HG03025 (cell line): ENCODE results near the gene ADAM21.
"Not testable (repeated sequence)": the region's sequence is repeated elsewhere in the genome, so short reads cannot be mapped to it uniquely, and the experiment has no call there.

ENCODE experiments used
- ATAC-seq: cut with Tn5 transposase; IDR thresholded peaks from one replicate; pipeline ENCODE4 v1.9.1; 2021; ENCODE audit warnings: mild to moderate bottlenecking, moderate library complexity; ENCODE audit not compliant: unreplicated experiment, low FRiP score

ADAM21 gene

DNA sequence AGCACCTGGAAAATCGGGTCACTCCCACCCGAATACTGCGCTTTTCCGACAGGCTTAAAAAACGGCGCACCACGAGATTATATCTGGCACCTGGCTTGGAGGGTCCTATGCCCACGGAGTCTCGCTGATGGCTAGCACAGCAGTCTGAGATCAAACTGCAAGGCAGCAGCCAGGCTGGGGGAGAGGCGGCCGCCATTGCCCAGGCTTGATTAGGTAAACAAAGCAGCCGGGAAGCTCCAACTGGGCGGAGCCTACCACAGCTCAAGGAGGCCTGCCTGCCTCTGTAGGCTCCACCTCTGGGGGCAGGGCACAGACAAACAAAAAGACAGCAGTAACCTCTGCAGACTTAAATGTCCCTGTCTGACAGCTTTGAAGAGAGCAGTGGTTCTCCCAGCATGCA, 23.5 kb downstream of the ADAM21 start:
- not testable (repeated sequence) for ATAC-seq

DNA sequence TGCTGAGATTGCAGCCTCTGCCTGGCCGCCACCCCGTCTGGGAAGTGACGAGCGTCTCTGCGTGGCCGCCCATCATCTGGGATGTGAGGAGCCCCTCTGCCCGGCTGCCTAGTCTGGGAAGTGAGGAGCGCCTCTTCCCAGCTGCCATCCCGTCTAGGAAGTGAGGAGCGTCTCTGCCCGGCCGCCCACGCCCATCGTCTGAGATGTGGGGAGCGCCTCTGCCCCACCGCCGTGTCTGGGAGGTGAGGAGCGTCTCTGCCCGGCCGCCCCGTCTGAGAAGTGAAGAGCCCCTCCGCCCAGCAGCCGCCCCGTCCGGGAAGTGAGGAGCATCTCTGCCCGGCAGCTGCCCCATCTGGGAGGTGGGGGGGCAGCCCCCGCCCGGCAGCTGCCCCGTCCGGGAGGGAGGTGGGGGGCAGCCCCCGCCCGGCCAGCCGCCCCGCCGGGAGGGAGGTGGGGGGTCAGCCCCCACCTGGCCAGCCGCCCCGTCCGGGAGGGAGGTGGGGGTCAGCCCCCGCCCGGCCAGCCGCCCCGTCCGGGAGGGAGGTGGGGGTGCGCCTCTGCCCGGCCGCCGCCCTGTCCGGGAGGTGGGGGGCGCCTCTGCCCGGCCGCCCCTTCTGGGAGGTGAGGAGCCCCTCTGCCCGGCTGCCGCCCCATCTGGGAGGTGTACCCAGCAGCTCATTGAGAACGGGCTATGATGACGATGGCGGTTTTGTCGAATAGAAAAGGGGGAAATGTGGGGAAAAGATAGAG, 25.6 kb downstream of the ADAM21 start:
- not testable (repeated sequence) for ATAC-seq

DNA sequence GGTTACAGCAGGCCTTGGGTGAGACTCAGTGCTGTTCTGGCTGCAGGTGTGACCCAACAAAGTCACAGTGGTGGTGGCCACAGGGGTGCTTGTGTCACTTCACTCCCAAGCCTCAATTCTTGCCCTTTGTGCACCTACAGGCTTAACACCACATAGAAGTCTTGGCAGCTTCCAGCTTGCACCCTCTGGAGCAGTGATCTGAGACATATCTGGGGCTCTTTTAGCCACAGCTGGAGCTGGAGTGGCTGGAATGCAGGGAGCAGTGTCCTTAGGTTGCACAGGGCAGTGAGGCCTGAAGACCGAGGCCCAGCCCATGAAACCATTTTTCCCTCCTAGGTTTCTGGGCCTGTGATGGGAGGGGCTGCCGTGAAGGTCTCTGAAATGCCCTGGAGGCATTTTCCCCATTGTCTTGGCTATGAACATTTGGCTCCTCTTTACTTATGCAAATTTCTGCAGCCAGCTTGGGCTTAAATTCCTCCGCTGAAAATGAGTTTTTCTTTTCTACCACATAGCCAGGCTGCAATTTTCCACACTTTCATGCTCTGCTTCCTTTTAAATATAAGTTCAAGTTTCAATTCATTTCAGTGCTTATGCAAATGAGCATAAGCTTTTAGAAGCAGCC, 37.7 kb downstream of the ADAM21 start:
- no peak for ATAC-seq

DNA sequence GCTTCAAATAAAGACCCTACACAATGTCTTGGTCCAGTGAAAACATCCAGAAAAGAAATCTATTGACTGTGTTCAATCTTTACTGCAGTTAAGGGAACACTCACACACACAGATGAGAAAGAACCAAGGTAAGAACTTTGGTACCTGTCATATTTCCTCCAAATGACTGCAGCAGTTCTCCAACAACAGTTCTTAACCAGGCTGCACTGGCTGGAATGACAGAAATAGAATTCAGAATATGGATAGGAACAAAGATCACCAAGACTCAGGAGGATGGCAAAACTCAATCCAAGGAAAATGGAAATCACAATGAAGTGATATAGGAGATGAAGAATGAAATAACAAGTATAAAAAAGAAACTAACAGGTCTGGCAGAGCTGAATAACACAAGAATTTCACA, 46.2 kb downstream of the ADAM21 start:
- ATAC-seq, result no peak
